KBM-7 (cell line): ENCODE measurements around the gene MAML1.
A peak's percentile ranks its signal among the peaks of the same experiment; 100 is the strongest.

Experiments
- DNase-seq: peaks from one replicate; pipeline ENCODE4 v3.0.0-alpha.2; 2015
- in situ Hi-C: fragments of 300-500 bp; cut with MboI; formaldehyde crosslinking; loops from 2 replicates; pipeline ENCODE4 v1.14.3; 2020; ENCODE audit warnings: low sequenced_read_pairs, low pct_unique_long_range_greater_than_20kb, mixed read lengths

MAML1 gene

GRCh38 chr5:179800696-179801201, 68.1 kb downstream of the MAML1 start:
- in situ Hi-C loops: no loop called here
- no peak for DNase-seq

GRCh38 chr5:179801304-179802206, 68.9 kb downstream of the MAML1 start:
- DNase-seq: peak; percentile 79
- in situ Hi-C loops: no loop called here

GRCh38 chr5:179802207-179802883, 69.7 kb downstream of the MAML1 start:
- in situ Hi-C loops: no loop called here
- DNase-seq: no peak

DNA sequence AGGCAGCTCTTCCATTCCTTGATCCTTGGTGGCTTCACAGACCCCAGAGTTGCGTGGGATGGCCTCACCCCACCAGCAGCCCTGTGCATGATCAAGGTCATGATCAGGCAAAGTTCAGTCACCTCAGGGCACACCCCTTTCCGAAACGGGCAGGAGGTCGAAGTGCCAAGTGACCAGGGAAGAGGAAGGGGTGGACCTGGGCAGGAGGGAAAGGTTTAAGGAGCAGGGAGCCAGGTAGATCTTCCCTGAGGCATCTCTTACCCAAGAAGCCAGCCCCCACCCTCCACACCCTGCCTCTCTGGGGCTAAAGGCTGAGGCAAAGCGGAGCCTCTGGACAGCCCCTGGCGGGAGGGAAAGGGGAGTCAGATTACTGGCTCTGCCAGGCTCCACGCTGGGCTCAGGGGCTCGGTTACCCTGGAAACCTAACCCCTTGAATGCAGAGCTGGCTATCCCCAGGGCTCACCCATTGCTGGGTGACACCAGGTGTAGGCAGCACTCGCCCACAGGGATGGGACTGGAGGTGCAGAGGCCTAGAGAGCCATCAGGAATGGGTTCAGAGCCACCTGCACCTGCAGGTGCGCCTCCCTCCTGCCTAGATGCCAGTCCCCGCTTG, 70.4 kb downstream of the MAML1 start:
- no peak for DNase-seq

GRCh38 chr5:179803651-179804554, 71.3 kb downstream of the MAML1 start:
- DNase-seq: peak; percentile 77
- in situ Hi-C loops: no loop called here

More for the DNA sequence above, 70.4 kb downstream of the MAML1 start:
- in situ Hi-C loops: no loop called here

- in situ Hi-C loops: no loop called here
- no peak for DNase-seq
Observed at GRCh38 chr5:179804555-179804947, 71.9 kb downstream of the MAML1 start.

- in situ Hi-C loops: no loop called here
- no peak for DNase-seq
Observed at GRCh38 chr5:179805070-179805528, 72.5 kb downstream of the MAML1 start.

GRCh38 chr5:179805529-179806249, 73.1 kb downstream of the MAML1 start:
- in situ Hi-C loops: no loop called here
- peak; percentile 40 for DNase-seq

DNA sequence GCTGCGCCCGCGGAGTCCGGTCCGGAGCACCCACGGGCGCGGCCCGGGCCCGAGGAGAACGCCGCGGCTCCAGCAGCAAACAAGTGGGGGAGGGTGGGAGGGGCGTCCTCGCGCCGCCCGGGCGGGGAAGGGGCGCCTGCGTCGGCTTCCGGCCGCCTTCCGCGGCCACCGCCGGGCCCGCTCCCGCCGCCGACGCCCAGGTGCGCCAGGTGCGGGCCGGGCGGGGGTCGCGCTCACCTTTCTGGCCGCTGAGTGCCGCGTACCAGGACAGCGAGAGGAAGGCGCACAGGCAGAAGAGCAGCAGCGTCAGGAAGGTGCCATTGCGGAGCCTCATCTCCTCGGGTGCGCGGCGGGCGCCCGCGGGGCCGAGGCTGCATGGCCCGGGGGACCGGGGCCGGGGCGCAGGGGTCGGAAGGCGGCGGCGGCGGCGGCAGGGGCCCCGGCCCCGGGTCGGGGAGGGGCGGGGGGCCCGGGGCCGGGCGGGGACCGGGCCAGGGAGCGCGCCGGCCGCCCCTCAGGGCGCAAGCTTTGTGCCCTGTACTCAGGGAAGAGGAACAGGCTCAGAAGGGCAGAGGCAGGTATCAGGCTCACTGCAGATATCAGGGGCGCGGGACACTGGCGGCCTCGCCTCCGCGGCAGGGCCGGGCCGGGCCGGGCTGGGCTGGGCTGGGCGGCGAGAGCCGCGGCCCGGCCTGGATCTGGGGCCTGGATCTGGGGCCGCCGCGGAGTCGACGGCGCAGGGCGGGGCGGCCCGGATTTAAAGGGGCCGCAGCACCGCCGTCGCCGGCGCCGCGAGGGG, 73.8 kb downstream of the MAML1 start, which contains the start of gene MGAT4B:
Gene MGAT4B (minus strand): TSS at position 617 of the 799 bp plus-strand sequence. CDS start 283 bp downstream, at position 334.
- peak; percentile 67 for DNase-seq
- in situ Hi-C loops: no loop called here

- DNase-seq: no peak
- in situ Hi-C loops: no loop called here
Observed at GRCh38 chr5:179812135-179812825, 79.7 kb downstream of the MAML1 start.

- in situ Hi-C loops: no loop called here
- DNase-seq: no peak
Observed at GRCh38 chr5:179812997-179813607, 80.5 kb downstream of the MAML1 start.

GRCh38 chr5:179814090-179814489, 81.5 kb downstream of the MAML1 start:
- in situ Hi-C loops: no loop called here
- DNase-seq: no peak

DNA sequence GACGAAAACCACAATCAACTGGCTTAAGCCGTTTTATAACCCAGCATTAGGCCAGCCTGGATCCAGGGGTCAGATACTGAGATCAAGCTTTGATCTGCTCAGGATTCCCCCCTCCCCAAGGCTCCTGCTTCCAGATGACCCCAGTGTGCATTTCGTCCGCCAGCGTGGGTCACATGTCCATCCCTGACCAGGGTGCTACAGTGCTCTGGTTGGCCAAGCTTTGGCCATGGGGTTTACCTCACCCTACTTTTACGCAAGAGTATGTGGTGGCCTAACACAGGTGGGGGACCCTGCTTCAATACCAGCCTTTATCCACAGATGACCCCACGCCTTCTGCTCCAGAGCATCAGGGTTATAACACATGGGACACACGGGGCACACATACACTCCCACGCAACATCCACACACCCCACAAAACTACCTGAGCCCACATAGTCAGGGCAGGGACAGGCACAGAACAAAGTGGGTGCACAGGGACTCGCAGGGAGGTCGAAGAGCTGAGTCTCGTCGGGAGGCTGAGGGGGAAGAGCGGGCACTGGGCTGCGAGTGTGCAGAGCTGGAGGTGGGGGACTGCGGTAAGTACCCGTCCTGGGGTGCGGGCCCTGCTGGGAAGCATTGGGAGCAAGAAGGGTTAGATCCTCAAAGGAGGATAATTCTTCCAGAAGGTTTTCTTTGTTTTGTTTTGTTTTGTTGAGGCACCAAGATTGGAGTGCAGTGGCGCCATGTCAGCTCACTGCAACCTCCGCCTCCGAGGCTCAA, 83.0 kb downstream of the MAML1 start:
- no peak for DNase-seq
- in situ Hi-C loops: no loop called here

DNA sequence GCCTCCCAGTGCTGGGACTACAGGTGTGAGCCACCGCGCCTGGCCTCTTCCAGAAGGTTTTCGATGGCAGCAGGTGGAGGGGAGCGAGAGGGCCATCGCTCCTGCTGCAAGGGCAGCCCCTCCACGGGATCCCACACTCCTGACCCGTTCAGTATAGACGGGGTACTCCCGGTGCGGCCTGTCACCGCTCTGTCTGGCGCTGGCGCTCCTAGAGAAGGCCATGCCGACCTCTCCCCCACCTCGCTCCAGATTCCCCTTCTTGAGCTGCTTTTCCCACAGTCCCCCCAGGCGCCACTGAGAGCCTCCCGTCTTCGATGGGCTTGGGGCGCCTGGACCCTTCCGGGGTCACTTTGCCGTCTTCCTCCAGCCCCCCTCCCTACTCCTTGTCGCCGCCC, 83.8 kb downstream of the MAML1 start:
- no peak for DNase-seq
- in situ Hi-C loops: no loop called here

- DNase-seq: no peak
- in situ Hi-C loops: no loop called here
Observed at GRCh38 chr5:179816796-179817469, 84.3 kb downstream of the MAML1 start.
